Smooth muscle cell (in vitro differentiated cells): ENCODE data around the gene KDM4F. TPM values are rescaled to one million over a fixed set of nuclear protein-coding genes. Genes with fewer than 3 reads are reported as not detected.
A peak's percentile ranks its signal among the peaks of the same experiment; 100 is the strongest.

Experiments used
- DNase-seq: peaks from one replicate; lab custom pipeline; 2025; ENCODE audit not compliant: unreplicated experiment; lab: John Stamatoyannopoulos, UW
- H2AFZ ChIP-seq: fragments of 200-600 bp; sonication (generic); 2 replicates; pipeline ENCODE4 v1.6.0; 2016; ENCODE audit warnings: antibody characterized with exemption, low read depth, mild to moderate bottlenecking
- H3F3A ChIP-seq: fragments of 200-600 bp; sonication (generic); 2 replicates; pipeline ENCODE4 v1.6.0; 2017; ENCODE audit warnings: antibody characterized with exemption, low read depth
- H3K27ac ChIP-seq: fragments of 200-600 bp; sonication (generic); 2 replicates; pipeline ENCODE4 v1.5.1; 2016; ENCODE audit warnings: low read depth, mild to moderate bottlenecking
- H3K27me3 ChIP-seq: fragments of 200-600 bp; sonication (generic); 2 replicates; pipeline ENCODE4 v1.6.1; 2016; ENCODE audit warnings: low read depth, mild to moderate bottlenecking
- H3K36me3 ChIP-seq: fragments of 200-600 bp; sonication (generic); 2 replicates; pipeline ENCODE4 v1.5.1; 2016; ENCODE audit warnings: low read depth
- H3K4me1 ChIP-seq: fragments of 200-600 bp; sonication (generic); 2 replicates; pipeline ENCODE4 v1.5.1; 2016; ENCODE audit warnings: low read depth
- H3K4me2 ChIP-seq: fragments of 200-600 bp; sonication (generic); 2 replicates; pipeline ENCODE4 v1.6.0; 2016; ENCODE audit warnings: mild to moderate bottlenecking
- H3K4me3 ChIP-seq: fragments of 200-600 bp; sonication (generic); 2 replicates; pipeline ENCODE4 v1.5.1; 2016; ENCODE audit warnings: mild to moderate bottlenecking
- H3K79me2 ChIP-seq: fragments of 200-600 bp; sonication (generic); 2 replicates; pipeline ENCODE4 v1.6.0; 2016; ENCODE audit warnings: low read depth, mild to moderate bottlenecking
- H3K9ac ChIP-seq: fragments of 200-600 bp; sonication (generic); 2 replicates; pipeline ENCODE4 v1.6.0; 2016; ENCODE audit warnings: low read depth
- H3K9me3 ChIP-seq: fragments of 200-600 bp; sonication (generic); replicated peaks from 2 replicates; pipeline ENCODE4 v1.5.1; 2016; ENCODE audit warnings: low read depth
- H4K20me1 ChIP-seq: fragments of 200-600 bp; sonication (generic); 2 replicates; pipeline ENCODE4 v1.6.0; 2016; ENCODE audit warnings: low read depth
- CTCF ChIP-seq: fragments of 200-600 bp; sonication (generic); IDR thresholded peaks from 2 replicates; pipeline ENCODE4 v1.5.1; 2017; ENCODE audit warnings: borderline replicate concordance, mild to moderate bottlenecking, antibody characterized with exemption; ENCODE audit not compliant: insufficient read depth, poor library complexity, severe bottlenecking
- WGBS: methylation state at CpG from one replicate; pipeline ENCODE4 v1.1.7; 2016; ENCODE audit warnings: low lambda C conversion rate; 5-methylcytosine and 5-hydroxymethylcytosine counted together
- polyA plus RNA-seq: library from polyadenylated mRNA; unstranded; fragments of >200 nt; fragmentation: Nextera tagmentation; extraction: Ambion mirVana; gene quantifications from 2 replicates; pipeline ENCODE4 v1.2.1, GENCODE V29; 2016
- total RNA-seq: library from RNA; depleted of rRNA; stranded (reverse); fragments of >200 nt; gene quantifications from 2 replicates; pipeline ENCODE4 v1.2.3, GENCODE V29; 2014

Gene KDM4F
- total and polyA plus RNA-seq, 2 experiments from 2014 or later: not detected

- Histone ChIP-seq H3K36me3 (no peaks in the 10 kb centered on the region), H3K4me1 (no peaks in the 10 kb centered on the region), H3F3A (no peaks in the 10 kb centered on the region), H2AFZ (no peak overlapping the region), H3K9ac (no peak overlapping the region), H3K27me3 (no peaks in the 10 kb centered on the region), H4K20me1 (no peaks in the 10 kb centered on the region), H3K79me2 (no peaks in the 10 kb centered on the region), H3K4me3 (no peak overlapping the region), H3K4me2 (no peak overlapping the region), H3K27ac (no peak overlapping the region), H3K9me3 (no peaks in the 10 kb centered on the region)
- no peak for TF ChIP-seq CTCF
- DNase-seq: no peak
These were observed 27.8 kb downstream of the KDM4F start for GRCh38 chr11:95076981-95077380.

- no peak for TF ChIP-seq CTCF
- Histone ChIP-seq H3K9me3 (no peaks in the 10 kb centered on the region), H3K4me1 (no peaks in the 10 kb centered on the region), H3K27me3 (no peaks in the 10 kb centered on the region), H2AFZ (no peak overlapping the region), H3K36me3 (no peaks in the 10 kb centered on the region), H3K27ac (no peak overlapping the region), H3K79me2 (no peaks in the 10 kb centered on the region), H4K20me1 (no peaks in the 10 kb centered on the region), H3F3A (no peaks in the 10 kb centered on the region), H3K9ac (no peak overlapping the region), H3K4me2 (no peak overlapping the region), H3K4me3 (no peak overlapping the region)
- DNase-seq: no peak
- 70% methylated on average over 1 of the region's 1 CpG for WGBS
These were observed 29.3 kb downstream of the KDM4F start for GRCh38 chr11:95078526-95078925.

- H2AFZ ChIP-seq: no peak overlapping the region
- H4K20me1 ChIP-seq: no peaks in the 10 kb centered on the region
- no peaks in the 10 kb centered on the region for H3K4me1 ChIP-seq
- 54% methylated on average over 5 of the region's 5 CpGs for WGBS
- no peaks in the 10 kb centered on the region for H3K27me3 ChIP-seq
- no peak overlapping the region for H3K4me2 ChIP-seq
- no peak overlapping the region for H3K27ac ChIP-seq
- H3K36me3 ChIP-seq: no peaks in the 10 kb centered on the region
- no peaks in the 10 kb centered on the region for H3K79me2 ChIP-seq
- H3K9me3 ChIP-seq: no peaks in the 10 kb centered on the region
- no peak for DNase-seq
- no peak overlapping the region for H3K9ac ChIP-seq
- no peak for TF ChIP-seq CTCF
- H3F3A ChIP-seq: no peaks in the 10 kb centered on the region
- no peak overlapping the region for H3K4me3 ChIP-seq
These were observed 31.8 kb downstream of the KDM4F start for GRCh38 chr11:95081010-95081409.

- H4K20me1 ChIP-seq: no peaks in the 10 kb centered on the region
- no peaks in the 10 kb centered on the region for H3F3A ChIP-seq
- no peak overlapping the region for H3K9ac ChIP-seq
- DNase-seq: no peak
- TF ChIP-seq CTCF: no peak
- H3K4me2 ChIP-seq: no peak overlapping the region
- no peaks in the 10 kb centered on the region for H3K79me2 ChIP-seq
- no peaks in the 10 kb centered on the region for H3K4me1 ChIP-seq
- peak overlapping the region; percentile 67 for H2AFZ ChIP-seq
- no peak overlapping the region for H3K4me3 ChIP-seq
- no peak overlapping the region for H3K27ac ChIP-seq
- H3K27me3 ChIP-seq: no peaks in the 10 kb centered on the region
- H3K36me3 ChIP-seq: no peaks in the 10 kb centered on the region
- no peaks in the 10 kb centered on the region for H3K9me3 ChIP-seq
- 32% methylated on average over 4 of the region's 4 CpGs for WGBS
These were observed 32.2 kb downstream of the KDM4F start for GRCh38 chr11:95081412-95081811.
